ENCODE data around the gene TAS1R2. TPM values are rescaled to one million over a fixed set of nuclear protein-coding genes. Genes with fewer than 3 reads are reported as not detected.

TAS1R2 gene
- total and polyA plus RNA-seq, 2 of the 8 experiments (the other 6 are each of a cell fraction or from before 2014, with no cell fraction given) = not detected

- no peaks in the 10 kb centered on the region for H3K36me3 ChIP-seq (ENCODE audit: control insufficient read depth in 2 of 4, insufficient read depth in 4 of 4, low read length in 3 of 4)
- H4K20me1 ChIP-seq (replicated peaks in 1 of 2; ENCODE audit: control insufficient read depth in 1 of 2, insufficient read depth in 2 of 2, low read length in 2 of 2) = peaks cover 2 to 7% of the 10 kb centered on the region in 2 experiments
- no peak overlapping the region for H3K56ac ChIP-seq (replicated peaks; ENCODE audit: insufficient read length, low read depth, low read length)
- H3K9ac ChIP-seq (replicated peaks in 1 of 4; ENCODE audit: extremely low read depth in 1 of 4, low read depth in 3 of 4, low read length in 3 of 4) = no peak overlapping the region
- no peak overlapping the region for H3K14ac ChIP-seq (ENCODE audit: insufficient read length)
- WGBS, 2 experiments (ENCODE audit: extremely low coverage in 1 of 2, insufficient coverage in 1 of 2, insufficient read length in 1 of 2, insufficient replicate concordance in 2 of 2, low coverage in 1 of 2, low lambda C conversion rate in 2 of 2, missing lambda C conversion rate in 1 of 2) = 94% methylated on average over 8 of the region's 8 CpGs; no CpG with 5 or more reads in 1 of the 2 experiments
- no peak overlapping the region for H3K23ac ChIP-seq (ENCODE audit: insufficient read length)
- no peak overlapping the region for H2BK12ac ChIP-seq (ENCODE audit: low read depth, low read length)
- H2AFZ ChIP-seq (ENCODE audit: low read length) = no peak overlapping the region
- H2BK120ac ChIP-seq (replicated peaks; ENCODE audit: low read depth, low read length) = no peak overlapping the region
- no peak overlapping the region for H2BK20ac ChIP-seq (ENCODE audit: low read length)
- H3K23me2 ChIP-seq (ENCODE audit: low read depth, low read length) = peaks cover 6% of the 10 kb centered on the region; the same call in 1 of the 2 replicates
- H3K9me3 ChIP-seq (ENCODE audit: insufficient read depth in 2 of 2, low read depth in 1 of 2, low read length in 1 of 2) = no peaks in the 10 kb centered on the region
- H3K27ac ChIP-seq (ENCODE audit: low read depth, low read length) = no peak overlapping the region
- H3K4me1 ChIP-seq (replicated peaks in 1 of 4; ENCODE audit: control insufficient read depth in 3 of 4, insufficient read depth in 4 of 4, low read length in 3 of 4) = peaks cover 0 to 3% (median 1%) of the 10 kb centered on the region in 4 experiments; a peak in 5 of 7 replicates
- no peak overlapping the region for H2BK15ac ChIP-seq (ENCODE audit: low read length)
- no peak overlapping the region for H4K91ac ChIP-seq (replicated peaks; ENCODE audit: insufficient read length, low read length)
- H2BK5ac ChIP-seq (ENCODE audit: low read depth, low read length) = no peak overlapping the region
- no peak for FAIRE-seq
- ChIA-PET CTCF (ENCODE audit: partially characterized antibody) (interaction anchor here (1.9 to 5.1 kb wide), 4 partner anchors 9 to 15 kb away, joined by 12 to 31 read pairs (median 14); no protein-coding TSS in a partner anchor), POLR2A (ENCODE audit: partially characterized antibody) (interaction anchor here (1.5 kb wide), 1 partner anchor 284 kb away, joined by 3 read pairs; no protein-coding TSS in a partner anchor)
- H3K4me2 ChIP-seq (ENCODE audit: insufficient read depth in 1 of 2, low read depth in 2 of 2, low read length in 2 of 2) = no peak overlapping the region
- H3K79me2 ChIP-seq (ENCODE audit: control insufficient read depth in 1 of 2, insufficient read depth in 2 of 2, low read length in 2 of 2) = no peaks in the 10 kb centered on the region
- no peak overlapping the region for H2AK5ac ChIP-seq (ENCODE audit: low read depth, low read length)
- TF ChIP-seq JUN (IDR thresholded peaks at IDR 0.05; ENCODE audit: low read depth, low read length) (no peak), RXRA (IDR thresholded peaks at IDR 0.05; ENCODE audit: insufficient read depth, low read depth, low read length) (no peak), KDM4A (IDR thresholded peaks at IDR 0.05; ENCODE audit: low read depth, low read length, severe bottlenecking) (no peak), YY1 (IDR thresholded peaks at IDR 0.05; ENCODE audit: low read depth, low read length) (no peak)
- no peak overlapping the region for H3K18ac ChIP-seq (ENCODE audit: extremely low read depth, low read length)
- no peak overlapping the region for H3K4me3 ChIP-seq (ENCODE audit: extremely low read depth in 1 of 4, insufficient read depth in 2 of 4, low read depth in 3 of 4, low read length in 4 of 4)
- H4K5ac ChIP-seq (ENCODE audit: insufficient read length, low read depth, low read length) = no peak overlapping the region
- H4K8ac ChIP-seq (ENCODE audit: extremely low read depth, insufficient read depth, low read length) = no peak overlapping the region
- no peak for DNase-seq (ENCODE audit: low read depth in 1 of 2, low spot score in 2 of 2)
- no peak overlapping the region for H3K4ac ChIP-seq (replicated peaks; ENCODE audit: insufficient read length, low read depth, low read length)
- peaks cover 0 to under 1% (median 0%) of the 10 kb centered on the region in 4 experiments; a peak in 4 of 7 replicates for H3K27me3 ChIP-seq (replicated peaks in 1 of 4; ENCODE audit: control insufficient read depth in 3 of 4, extremely low read depth in 1 of 4, insufficient read depth in 3 of 4, low read length in 3 of 4)
- peaks cover 5% of the 10 kb centered on the region for H3K79me1 ChIP-seq (ENCODE audit: low read depth, low read length)
These were observed 39.1 kb upstream of the TAS1R2 start for GRCh38 chr1:18898567-18898966.
